HG02623 (cell line): ENCODE measurements around the gene SLC17A7.

ENCODE experiments used
- ATAC-seq: cut with Tn5 transposase; IDR thresholded peaks from one replicate; pipeline ENCODE4 v1.9.1; 2021; ENCODE audit warnings: moderate library complexity; ENCODE audit not compliant: unreplicated experiment

The SLC17A7 gene

GRCh38 chr19:49428547-49429451 lies 12.5 kb downstream of the SLC17A7 start:
- no peak for ATAC-seq

- no peak for ATAC-seq
These were observed 13.3 kb downstream of the SLC17A7 start for GRCh38 chr19:49427855-49428546.

- ATAC-seq = no peak
These were observed 14.0 kb downstream of the SLC17A7 start for GRCh38 chr19:49427339-49427738.

- no peak for ATAC-seq
These were observed 15.3 kb downstream of the SLC17A7 start for GRCh38 chr19:49425922-49426592.

GRCh38 chr19:49425178-49425577 lies 16.1 kb downstream of the SLC17A7 start, which contains the start of gene GFY:
GFY (plus strand) TSS chr19:49425388; CDS start chr19:49426431, 1,043 bp downstream.
- no peak for ATAC-seq

GRCh38 chr19:49423985-49424303 lies 17.4 kb downstream of the SLC17A7 start:
- ATAC-seq = no peak

- no peak for ATAC-seq
These were observed 18.0 kb downstream of the SLC17A7 start, which contains the start of gene PTH2 for GRCh38 chr19:49423071-49423984. PTH2 (minus strand) TSS chr19:49423441; CDS start chr19:49423339, 102 bp downstream.

GRCh38 chr19:49422407-49423070 lies 18.8 kb downstream of the SLC17A7 start:
- ATAC-seq = no peak

- ATAC-seq = no peak
These were observed 19.5 kb downstream of the SLC17A7 start for GRCh38 chr19:49421878-49422202.

- no peak for ATAC-seq
These were observed 20.1 kb downstream of the SLC17A7 start for GRCh38 chr19:49421039-49421877.

- ATAC-seq = no peak
These were observed 21.1 kb downstream of the SLC17A7 start for GRCh38 chr19:49420227-49420626.

- no peak for ATAC-seq
These were observed 22.2 kb downstream of the SLC17A7 start for GRCh38 chr19:49419173-49419572.

- ATAC-seq = no peak
These were observed 22.8 kb downstream of the SLC17A7 start for GRCh38 chr19:49418511-49418910.

- no peak for ATAC-seq
These were observed 24.2 kb downstream of the SLC17A7 start for GRCh38 chr19:49417088-49417487.

- ATAC-seq = no peak
These were observed 25.5 kb downstream of the SLC17A7 start for GRCh38 chr19:49415810-49416200.

GRCh38 chr19:49415102-49415809 lies 26.1 kb downstream of the SLC17A7 start:
- ATAC-seq = no peak

GRCh38 chr19:49414256-49414655 lies 27.1 kb downstream of the SLC17A7 start:
- no peak for ATAC-seq

- ATAC-seq = no peak
These were observed 28.0 kb downstream of the SLC17A7 start for GRCh38 chr19:49413348-49413747.
